Activated naive CD4-positive, alpha-beta T cell (primary cell): ENCODE results near the gene SERAC1.

Experiments used
- DNase-seq, 4 experiments: peaks; one replicate each; lab custom pipeline; 2025; lab: John Stamatoyannopoulos, UW

SERAC1 gene

GRCh38 chr6:158078320-158078719 is 89.7 kb downstream of the SERAC1 start:
- no peak for DNase-seq

- no peak for DNase-seq
Measured at GRCh38 chr6:158077676-158078075, 90.4 kb downstream of the SERAC1 start.

GRCh38 chr6:158076548-158076947 is 91.5 kb downstream of the SERAC1 start:
- DNase-seq, result no peak

GRCh38 chr6:158073776-158074175 is 94.3 kb downstream of the SERAC1 start:
- DNase-seq, result no peak

GRCh38 chr6:158072083-158072721 is 95.9 kb downstream of the SERAC1 start:
- peak in 3 of 4 experiments; percentile 47 to 63 (median 49) for DNase-seq

- DNase-seq, result no peak
Measured at GRCh38 chr6:158071121-158072082, 96.7 kb downstream of the SERAC1 start.

GRCh38 chr6:158070513-158070912 is 97.5 kb downstream of the SERAC1 start:
- DNase-seq, result no peak

GRCh38 chr6:158069800-158070195 is 98.3 kb downstream of the SERAC1 start:
- DNase-seq, result no peak

GRCh38 chr6:158068893-158069799 is 98.9 kb downstream of the SERAC1 start:
- no peak for DNase-seq

GRCh38 chr6:158068156-158068892 is 99.7 kb downstream of the SERAC1 start:
- no peak for DNase-seq

GRCh38 chr6:158067436-158068015 is 100.5 kb downstream of the SERAC1 start:
- DNase-seq, result no peak

GRCh38 chr6:158066136-158066781 is 101.8 kb downstream of the SERAC1 start:
- no peak for DNase-seq

GRCh38 chr6:158064725-158065251 is 103.3 kb downstream of the SERAC1 start:
- no peak for DNase-seq

GRCh38 chr6:158063736-158064135 is 104.3 kb downstream of the SERAC1 start:
- no peak for DNase-seq

GRCh38 chr6:158061709-158062461 is 106.2 kb downstream of the SERAC1 start:
- no peak for DNase-seq

- no peak for DNase-seq
Measured at GRCh38 chr6:158061361-158061708, 106.7 kb downstream of the SERAC1 start.

GRCh38 chr6:158060455-158061360 is 107.4 kb downstream of the SERAC1 start:
- no peak for DNase-seq
